Pancreas (tissue), 10 donors: Measurements from ENCODE around the gene TAS2R43. TPM values are rescaled to one million over a fixed set of nuclear protein-coding genes. Genes with fewer than 3 reads are reported as not detected.
"Not testable (repeated sequence)": the region's sequence is repeated elsewhere in the genome, so short reads cannot be mapped to it uniquely, and the experiment has no call there.

Experiments used
- ATAC-seq, 4 donors: fragments of 200-7000 bp; cut with Tn5 transposase; one replicate each; pipeline versions ENCODE4 v1.8.0 to v1.9.1; 2020; ENCODE audit warnings: mild to moderate bottlenecking in 4 of 4, moderate library complexity in 4 of 4
- DNase-seq, 6 donors: peaks; one replicate each; pipeline ENCODE4 v3.0.0-alpha.2; 2020
- FAIRE-seq: peaks from 2 replicates; lab custom pipeline; 2012; peaks lifted over from hg19 to GRCh38; lab: Jason Lieb, UNC
- H3K27ac ChIP-seq, 4 donors: fragments of 200-600 bp; sonication (generic); 1 replicate in 3 of 4; 2 replicates in 1 of 4; pipeline versions ENCODE4 v1.5.0 to v1.8.0; 2020
- H3K27me3 ChIP-seq, 4 donors: fragments of 200-600 bp; one replicate each; pipeline ENCODE4 v1.8.0; 2021
- H3K36me3 ChIP-seq, 3 donors: fragments of 200-600 bp; sonication (generic) in 1 of 3; one replicate each; pipeline versions ENCODE4 v1.5.0 to v1.8.0; 2020 to 2021
- H3K4me1 ChIP-seq, 3 donors: fragments of 200-600 bp; one replicate each; pipeline ENCODE4 v1.8.0; 2021
- H3K4me3 ChIP-seq, 4 donors: fragments of 200-600 bp; sonication (generic) in 2 of 4; one replicate each; pipeline versions ENCODE4 v1.5.0 to v1.8.0; 2020 to 2021
- H3K9me3 ChIP-seq, 4 donors: fragments of 200-600 bp; one replicate each; pipeline ENCODE4 v1.8.0; 2021
- WGBS, 2 donors: extraction: QIAGEN DNeasy Blood & Tissue Kit; methylation state at CpG; one replicate each; pipeline ENCODE4 v1.1.7; 2013; 5-methylcytosine and 5-hydroxymethylcytosine counted together
- intact Hi-C, 3 donors: fragments of 100-400 bp; cut with DNase I; formaldehyde crosslinking; loops; one replicate each; pipeline versions ENCODE4 v1.11.1 to v1.14.2; 2022
- polyA plus RNA-seq, 2 donors: library from polyadenylated mRNA; stranded (reverse); fragments of 200-250 nt; gene quantifications; one replicate each; pipeline ENCODE4 v1.2.3, GENCODE V29; 2013
- total RNA-seq, 6 donors: library from RNA; stranded (reverse); fragmentation: NEBNext Ultra II Directional in 4 of 6; extraction: Animal tissue kit (Norgen Biotek cat#: 25700) in 4 of 6; gene quantifications; one replicate each; pipeline versions ENCODE4 v1.2.1 to v1.2.4, GENCODE V29; 2021 to 2023
- TF ChIP-seq, protein P1 (sequence below), 4 donors: fragments of 200-600 bp; sonication (generic) in 3 of 4; IDR thresholded peaks; one replicate each; pipeline versions ENCODE4 v1.5.0 to v1.8.0; 2021; ENCODE audit warnings: antibody characterized with exemption in 4 of 4
- donor health status: healthy with polysubstance abuse.
- donor health status: DM: no; HTN: no; CAD: no; lungs with moderate emphysema.
- donor health status: DM: no; HTN: no; CAD: no.
- donor health status: control.
- donor health status: control.
- donor health status: Bipolar disorder and iron deficiency.
- donor health status: DM: yes; HTN: yes; CAD: no.
- donor health status: DM: no; HTN: no; CAD: no.
- donor health status: DM: no; HTN: no; CAD: no.
- donor health status: DM: yes; HTN: yes; CAD: no.

Gene TAS2R43
- total and polyA plus RNA-seq, 8 donors = 0.16 to 0.28 (median 0.18) TPM; not detected in 3

DNA sequence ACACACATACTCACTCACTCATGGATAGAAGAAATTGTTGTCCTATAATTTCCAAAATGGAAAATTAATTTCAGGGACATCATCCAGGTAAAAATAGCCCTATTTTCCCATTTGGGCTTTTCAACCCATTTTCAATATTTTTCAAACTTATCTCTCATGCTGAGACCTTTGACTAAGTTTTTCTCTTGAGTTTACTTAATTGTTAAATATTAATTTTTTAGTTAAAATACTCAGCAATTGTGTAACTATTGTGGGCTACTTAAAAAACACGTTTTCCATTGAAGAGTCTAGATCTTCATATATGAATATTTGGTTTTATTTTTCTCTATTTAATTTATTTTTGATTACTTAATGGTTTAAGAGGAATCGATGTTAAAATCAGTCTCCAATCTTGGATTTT, 14.2 kb upstream of the TAS2R43 start:
- Histone ChIP-seq H3K4me3 (no peak overlapping the region), H3K4me1 (no peaks in the 10 kb centered on the region), H3K9me3 (no peaks in the 10 kb centered on the region), H3K27ac (no peak overlapping the region), H3K36me3 (no peaks in the 10 kb centered on the region), H3K27me3 (no peaks in the 10 kb centered on the region)
- TF ChIP-seq, protein P1, sequence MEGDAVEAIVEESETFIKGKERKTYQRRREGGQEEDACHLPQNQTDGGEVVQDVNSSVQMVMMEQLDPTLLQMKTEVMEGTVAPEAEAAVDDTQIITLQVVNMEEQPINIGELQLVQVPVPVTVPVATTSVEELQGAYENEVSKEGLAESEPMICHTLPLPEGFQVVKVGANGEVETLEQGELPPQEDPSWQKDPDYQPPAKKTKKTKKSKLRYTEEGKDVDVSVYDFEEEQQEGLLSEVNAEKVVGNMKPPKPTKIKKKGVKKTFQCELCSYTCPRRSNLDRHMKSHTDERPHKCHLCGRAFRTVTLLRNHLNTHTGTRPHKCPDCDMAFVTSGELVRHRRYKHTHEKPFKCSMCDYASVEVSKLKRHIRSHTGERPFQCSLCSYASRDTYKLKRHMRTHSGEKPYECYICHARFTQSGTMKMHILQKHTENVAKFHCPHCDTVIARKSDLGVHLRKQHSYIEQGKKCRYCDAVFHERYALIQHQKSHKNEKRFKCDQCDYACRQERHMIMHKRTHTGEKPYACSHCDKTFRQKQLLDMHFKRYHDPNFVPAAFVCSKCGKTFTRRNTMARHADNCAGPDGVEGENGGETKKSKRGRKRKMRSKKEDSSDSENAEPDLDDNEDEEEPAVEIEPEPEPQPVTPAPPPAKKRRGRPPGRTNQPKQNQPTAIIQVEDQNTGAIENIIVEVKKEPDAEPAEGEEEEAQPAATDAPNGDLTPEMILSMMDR (IDR thresholded peaks at IDR 0.05) = no peak
- WGBS, 2 donors = 50 to 67% methylated on average over 2 of the region's 2 CpGs
- ATAC-seq (no peak), DNase-seq (no peak), FAIRE-seq (peak; percentile 75)
- intact Hi-C loops = no loop called here

DNA sequence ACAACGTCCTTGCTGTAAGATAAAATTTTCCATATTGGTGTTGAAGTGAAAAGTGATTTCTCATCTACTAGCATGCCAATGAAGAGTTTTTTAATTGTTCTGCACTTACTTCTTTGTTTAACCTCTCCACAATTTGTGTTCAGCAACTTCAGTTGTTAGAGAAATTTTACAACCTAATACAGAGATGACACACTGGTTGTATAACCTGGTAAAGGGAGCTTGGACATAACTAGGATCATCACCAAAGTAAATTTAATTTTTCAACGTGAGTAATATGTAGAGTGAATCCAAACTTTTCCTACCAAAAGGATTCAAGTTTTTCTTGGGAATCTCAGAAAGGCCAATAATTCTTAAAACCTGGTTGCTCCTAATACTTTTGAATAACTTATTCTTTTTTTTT, 13.4 kb upstream of the TAS2R43 start:
- no peaks in the 10 kb centered on the region for H3K27me3 ChIP-seq
- no peak overlapping the region for H3K4me3 ChIP-seq
- no peak overlapping the region for H3K27ac ChIP-seq
- WGBS, 2 donors = 26 to 49% methylated on average over 2 of the region's 2 CpGs
- ATAC-seq (no peak), FAIRE-seq (no peak), DNase-seq (no peak)
- TF ChIP-seq, protein P1 (IDR thresholded peaks at IDR 0.05) = no peak
- no peaks in the 10 kb centered on the region for H3K36me3 ChIP-seq
- H3K4me1 ChIP-seq = no peaks in the 10 kb centered on the region
- H3K9me3 ChIP-seq = no peaks in the 10 kb centered on the region
- intact Hi-C loops = no loop called here

DNA sequence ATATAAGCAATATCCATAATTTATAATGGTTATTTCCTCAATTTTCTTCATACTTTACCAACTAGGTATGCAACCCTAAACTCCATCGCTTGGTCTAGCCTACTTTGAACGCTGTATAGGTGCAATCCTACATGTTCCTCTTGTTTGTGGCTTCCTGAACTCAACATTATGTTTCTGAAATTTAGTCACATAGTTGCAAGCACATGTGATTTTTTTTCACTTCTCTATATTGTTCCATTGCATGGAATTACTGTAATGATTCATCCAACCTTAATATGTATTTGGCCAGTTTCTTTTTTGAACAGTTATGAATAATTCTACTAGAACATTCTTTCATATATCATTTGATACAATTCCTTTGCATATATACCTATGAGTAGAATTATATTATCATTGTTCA, 2.8 kb upstream of the TAS2R43 start:
- H3K27ac ChIP-seq, intact Hi-C loops, ATAC-seq, H3K9me3 ChIP-seq, H3K27me3 ChIP-seq, H3K4me1 ChIP-seq, DNase-seq, H3K4me3 ChIP-seq, H3K36me3 ChIP-seq: not testable (repeated sequence)
- FAIRE-seq = peak; percentile 17
- WGBS, 2 donors = no CpG with 5 or more reads among the region's 2 CpGs

DNA sequence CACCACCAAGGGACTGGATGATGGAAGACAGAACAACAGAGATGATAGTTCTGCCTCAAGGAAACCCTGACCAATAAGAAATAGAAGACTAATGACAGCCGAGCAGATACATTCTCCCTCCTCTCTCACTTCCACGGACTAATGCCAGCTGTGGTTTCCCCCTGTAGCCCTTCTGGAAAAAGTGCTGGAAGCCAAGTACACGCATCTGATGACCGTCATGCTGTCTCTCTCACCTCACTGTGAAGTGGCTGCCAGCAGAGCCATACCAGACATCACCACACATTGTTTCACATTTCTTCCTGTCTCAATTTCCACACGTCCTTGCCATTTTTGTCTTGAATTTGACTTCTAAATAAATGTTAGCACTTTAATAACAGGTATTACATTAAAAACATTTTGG, 2.9 kb downstream of the TAS2R43 start:
- Histone ChIP-seq H3K9me3 (no peaks in the 10 kb centered on the region), H3K27me3 (no peaks in the 10 kb centered on the region), H3K4me3 (no peak overlapping the region), H3K36me3 (no peaks in the 10 kb centered on the region), H3K4me1 (no peaks in the 10 kb centered on the region), H3K27ac (no peak overlapping the region)
- WGBS, 2 donors = 0 to 90% methylated on average over 1 to 5 of the region's 5 CpGs
- intact Hi-C loops = no loop called here
- FAIRE-seq (no peak), ATAC-seq (no peak), DNase-seq (no peak)
- TF ChIP-seq, protein P1 (IDR thresholded peaks at IDR 0.05) = no peak

DNA sequence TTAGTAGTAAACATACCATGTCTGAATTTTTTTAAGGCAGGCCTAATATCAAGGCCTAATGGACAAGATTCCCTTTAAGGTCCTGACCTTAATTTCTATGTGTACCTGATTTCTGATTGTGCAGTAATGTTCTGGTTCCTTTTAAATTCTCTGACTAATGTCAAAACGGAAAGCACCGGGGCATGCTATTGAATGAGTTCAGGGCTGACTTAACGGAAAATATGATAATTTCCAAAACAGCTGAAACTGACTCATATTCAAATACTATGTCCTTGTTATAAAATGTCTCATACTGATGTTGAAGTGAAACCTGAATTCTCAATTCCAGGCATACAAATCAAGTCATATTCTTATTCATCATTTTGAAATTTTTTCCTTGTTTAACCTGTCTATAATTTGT, 6.7 kb downstream of the TAS2R43 start:
- DNase-seq (no peak), FAIRE-seq (no peak), ATAC-seq (no peak)
- Histone ChIP-seq H3K9me3 (no peaks in the 10 kb centered on the region), H3K36me3 (no peaks in the 10 kb centered on the region), H3K27ac (no peak overlapping the region), H3K4me3 (no peak overlapping the region), H3K27me3 (no peaks in the 10 kb centered on the region), H3K4me1 (no peaks in the 10 kb centered on the region)
- intact Hi-C loops = no loop called here
- 100% methylated on average over 3 of the region's 3 CpGs; no CpG with 5 or more reads in 1 of the 2 donors for WGBS, 2 donors
- TF ChIP-seq, protein P1 (IDR thresholded peaks at IDR 0.05) = no peak
